MCF 10A (cell line): ENCODE results near the gene SLC29A3. TPM values are rescaled to one million over a fixed set of nuclear protein-coding genes. Genes with fewer than 3 reads are reported as not detected.

Experiments used
- BruUV-seq: library from RNA; stranded (reverse); fragments of 400-500 nt; replicated peaks from 2 replicates; lab custom pipeline; 2021; lab: Mats Ljungman, UMichigan
- CTCF ChIA-PET: fragments of 300-600 bp; sonication (Branson Sonifier 250); formaldehyde crosslinking; extraction: SDS; loops from one replicate; lab custom pipeline; 2021; ENCODE audit warnings: antibody characterized with exemption, inconsistent platforms; lab: Yijun Ruan, JAX
- POLR2A ChIA-PET: fragments of 300-600, 350-650 bp; sonication (Branson Sonifier 250); formaldehyde crosslinking; extraction: SDS; loops from one replicate; lab custom pipeline; 2020; ENCODE audit warnings: antibody characterized with exemption, inconsistent platforms; lab: Yijun Ruan, JAX
- DNase-seq: peaks from one replicate; pipeline ENCODE4 v3.0.0-alpha.2; 2018; ENCODE audit not compliant: unreplicated experiment
- H3K27ac Mint-ChIP-seq: one replicate; pipeline ENCODE4 v1.8.0; 2022; ENCODE audit warnings: mild to moderate bottlenecking, low read depth, mixed read lengths; ENCODE audit not compliant: unreplicated experiment
- H3K27me3 Mint-ChIP-seq: one replicate; pipeline ENCODE4 v1.8.0; 2022; ENCODE audit warnings: mixed read lengths; ENCODE audit not compliant: insufficient read depth, unreplicated experiment
- H3K36me3 Mint-ChIP-seq: one replicate; pipeline ENCODE4 v1.8.0; 2022; ENCODE audit warnings: mild to moderate bottlenecking, moderate library complexity, mixed read lengths; ENCODE audit not compliant: insufficient read depth, unreplicated experiment
- H3K4me1 Mint-ChIP-seq: one replicate; pipeline ENCODE4 v1.8.0; 2022; ENCODE audit warnings: mixed read lengths; ENCODE audit not compliant: insufficient read depth, unreplicated experiment
- H3K4me3 Mint-ChIP-seq: one replicate; pipeline ENCODE4 v1.8.0; 2022; ENCODE audit warnings: mild to moderate bottlenecking, moderate library complexity, mixed read lengths; ENCODE audit not compliant: unreplicated experiment
- H3K9me3 Mint-ChIP-seq: one replicate; pipeline ENCODE4 v1.8.0; 2022; ENCODE audit warnings: mixed read lengths; ENCODE audit not compliant: unreplicated experiment
- CTCF ChIP-seq: fragments of 200-600 bp; IDR thresholded peaks from one replicate; pipeline ENCODE4 v1.8.0; 2022; ENCODE audit warnings: antibody characterized with exemption, mild to moderate bottlenecking; ENCODE audit not compliant: unreplicated experiment
- intact Hi-C: fragments of 100-400 bp; cut with micrococcal nuclease; formaldehyde crosslinking; loops from 2 replicates; pipeline ENCODE4 v1.14.1; 2022
- total RNA-seq: library from RNA; stranded (reverse); gene quantifications from 2 replicates; pipeline ENCODE4 v1.2.3, GENCODE V29; 2022

The SLC29A3 gene
- total RNA-seq, 1 experiment from 2014 or later = 3.6 TPM

- TF ChIP-seq CTCF = no peak
- Mint-ChIP-seq H3K27me3 (no peaks in the 10 kb centered on the region), H3K9me3 (peaks cover 5% of the 10 kb centered on the region), H3K36me3 (peaks cover 7% of the 10 kb centered on the region), H3K27ac (no peak overlapping the region), H3K4me3 (no peak overlapping the region), H3K4me1 (peaks cover 11% of the 10 kb centered on the region)
- ChIA-PET POLR2A (interaction anchor here (0.6 to 1.7 kb wide), 4 partner anchors 17 to 382 kb away, joined by 3 to 4 read pairs (median 4); no protein-coding TSS in a partner anchor), CTCF (interaction anchor here (0.6 to 10.9 kb wide), 13 partner anchors 33 to 901 kb away, joined by 3 to 169 read pairs (median 3); no protein-coding TSS in a partner anchor)
- intact Hi-C loops = loop anchor here (10.0 kb wide), 2 partner anchors 579 to 729 kb away; no protein-coding TSS in a partner anchor
- no peak for DNase-seq
- no TSS peak for BruUV-seq
These were observed 2.8 kb upstream of the SLC29A3 start for GRCh38 chr10:71316056-71316785.

GRCh38 chr10:71316786-71317160 is 2.3 kb upstream of the SLC29A3 start:
- intact Hi-C loops = loop anchor here (10.0 kb wide), 2 partner anchors 578 to 728 kb away; no protein-coding TSS in a partner anchor
- H3K36me3 Mint-ChIP-seq = peaks cover 7% of the 10 kb centered on the region
- DNase-seq = no peak
- ChIA-PET POLR2A (interaction anchor here (0.7 kb wide), 1 partner anchor 53 kb away, joined by 4 read pairs; no protein-coding TSS in a partner anchor), CTCF (interaction anchor here (0.6 to 10.9 kb wide), 7 partner anchors 16 to 391 kb away, joined by 3 to 169 read pairs (median 17); no protein-coding TSS in a partner anchor)
- H3K4me3 Mint-ChIP-seq = no peak overlapping the region
- BruUV-seq = no TSS peak
- H3K9me3 Mint-ChIP-seq = no peaks in the 10 kb centered on the region
- TF ChIP-seq CTCF = no peak
- H3K27me3 Mint-ChIP-seq = no peaks in the 10 kb centered on the region
- H3K4me1 Mint-ChIP-seq = peaks cover 11% of the 10 kb centered on the region
- H3K27ac Mint-ChIP-seq = no peak overlapping the region

GRCh38 chr10:71317739-71318138 is 1.3 kb upstream of the SLC29A3 start:
- H3K27me3 Mint-ChIP-seq = no peaks in the 10 kb centered on the region
- intact Hi-C loops = loop anchor here (2.0 to 10.0 kb wide), 3 partner anchors 291 to 727 kb away; no protein-coding TSS in a partner anchor
- TF ChIP-seq CTCF = no peak
- H3K36me3 Mint-ChIP-seq = peaks cover 7% of the 10 kb centered on the region
- no peak overlapping the region for H3K4me3 Mint-ChIP-seq
- peaks cover 7% of the 10 kb centered on the region for H3K4me1 Mint-ChIP-seq
- no peak for DNase-seq
- ChIA-PET CTCF (interaction anchor here (0.7 to 10.9 kb wide), 7 partner anchors 9 to 390 kb away, joined by 3 to 169 read pairs (median 19); no protein-coding TSS in a partner anchor), POLR2A (interaction anchor here (3.2 kb wide), 1 partner anchor 60 kb away, joined by 20 read pairs; no protein-coding TSS in a partner anchor)
- no peaks in the 10 kb centered on the region for H3K9me3 Mint-ChIP-seq
- BruUV-seq = no TSS peak
- no peak overlapping the region for H3K27ac Mint-ChIP-seq
